A204.1 (cell line): ENCODE results near the gene DNPEP.

ENCODE experiments used
- FAIRE-seq: peaks from 2 replicates; lab custom pipeline; 2012; peaks lifted over from hg19 to GRCh38; lab: Jason Lieb, UNC

The DNPEP gene

DNA sequence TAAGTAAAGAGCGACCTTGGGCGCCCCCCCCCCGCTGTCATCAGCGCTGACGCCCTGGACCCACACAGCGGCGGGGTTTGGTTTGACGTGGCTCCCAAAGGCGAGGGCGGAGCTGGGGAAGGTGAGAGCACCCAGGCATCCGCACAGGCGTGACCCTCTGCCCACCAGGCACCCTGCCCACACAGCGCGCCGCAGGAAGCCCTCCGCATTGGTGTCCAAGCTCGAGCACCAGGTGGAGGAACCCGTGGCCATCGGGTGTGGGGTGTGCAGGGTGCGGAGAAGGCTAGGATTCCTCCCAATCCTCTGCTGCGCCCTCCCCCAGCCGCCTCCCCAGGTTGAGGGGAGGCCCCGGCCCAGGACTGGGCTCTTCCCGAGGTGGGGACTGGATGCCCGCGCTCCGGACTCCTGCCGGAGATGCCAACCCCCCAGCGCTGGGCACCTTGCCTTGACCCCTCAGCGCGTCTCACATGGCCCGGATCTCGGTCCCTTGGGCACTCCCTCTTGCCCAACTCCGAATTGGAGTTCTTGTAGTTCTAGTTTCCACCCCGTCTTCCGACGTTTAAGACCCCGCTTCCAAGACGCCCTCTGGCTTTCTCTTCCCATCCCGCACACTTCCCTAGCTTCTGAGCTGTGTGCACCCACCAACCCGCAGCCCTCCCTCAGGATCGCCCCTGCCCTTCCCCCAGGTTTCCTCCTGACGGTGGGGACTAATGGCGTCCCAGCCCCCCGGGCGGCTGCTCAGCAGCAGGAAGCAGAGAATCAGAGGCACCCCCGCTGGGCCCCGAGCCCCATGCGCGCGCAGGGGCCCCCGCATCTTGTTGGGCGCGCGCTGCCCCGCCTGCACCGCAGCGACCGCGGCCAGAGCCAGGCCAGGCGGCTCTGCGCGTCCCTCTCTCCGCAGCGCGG is 29.3 kb downstream of the DNPEP start:
- FAIRE-seq, result no peak

DNA sequence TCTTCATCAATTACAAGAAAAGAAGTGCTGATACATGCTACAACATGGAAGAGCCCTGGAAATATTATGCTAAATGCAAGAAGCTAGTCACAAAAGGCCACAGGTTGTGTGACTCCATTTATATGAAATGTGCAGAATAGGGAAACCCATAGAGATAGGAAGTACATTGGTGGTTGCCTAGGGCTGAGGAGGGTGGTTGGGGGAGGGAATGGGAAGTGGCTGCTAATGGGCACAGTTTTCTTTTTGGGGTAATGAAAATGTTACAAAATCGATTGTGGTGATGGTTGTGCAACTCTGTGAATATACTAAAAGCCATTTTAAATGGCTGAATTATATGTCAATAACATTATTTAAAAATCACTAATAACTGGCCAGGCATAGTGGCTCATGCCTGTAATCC is 30.9 kb downstream of the DNPEP start:
- no peak for FAIRE-seq

DNA sequence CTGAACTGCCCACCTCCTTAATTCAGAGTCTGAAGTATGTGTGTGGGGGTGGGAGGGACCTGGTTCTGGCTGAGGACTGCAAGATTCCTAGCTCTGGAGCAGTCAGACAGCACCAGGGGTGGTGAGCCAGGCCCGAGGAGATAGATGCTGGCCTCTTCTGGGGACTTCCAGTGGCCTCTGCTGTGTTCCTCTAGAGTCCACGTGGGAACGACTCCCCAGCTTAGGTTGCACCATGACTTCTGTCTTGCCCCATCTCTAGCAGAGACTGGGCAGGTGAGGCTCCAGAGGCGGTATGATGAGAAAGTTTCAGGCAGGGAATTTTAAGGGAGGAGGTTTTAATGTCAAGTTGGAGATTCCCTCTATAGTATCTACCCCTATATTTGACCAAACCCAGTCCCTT is 33.1 kb downstream of the DNPEP start:
- FAIRE-seq, result no peak

DNA sequence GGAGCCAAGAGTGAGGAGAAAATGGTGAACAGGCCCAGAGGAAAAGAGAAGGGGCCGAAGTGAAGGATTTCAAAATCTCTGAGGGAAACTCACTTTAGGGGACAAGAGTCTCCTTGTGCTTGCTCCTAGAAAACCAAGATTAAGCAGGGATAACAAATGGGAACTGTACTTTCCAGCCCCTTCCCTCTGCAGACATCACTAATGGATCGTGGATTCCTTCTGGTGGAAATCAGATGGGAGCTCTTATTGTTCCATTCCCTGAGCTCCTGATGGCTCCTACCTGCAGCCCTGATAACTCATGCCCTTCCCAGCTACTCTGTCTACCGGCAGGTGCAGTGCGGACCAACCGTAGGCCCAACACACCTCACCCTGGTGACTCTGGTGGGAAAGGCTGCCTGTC is 34.6 kb downstream of the DNPEP start:
- FAIRE-seq, result no peak

DNA sequence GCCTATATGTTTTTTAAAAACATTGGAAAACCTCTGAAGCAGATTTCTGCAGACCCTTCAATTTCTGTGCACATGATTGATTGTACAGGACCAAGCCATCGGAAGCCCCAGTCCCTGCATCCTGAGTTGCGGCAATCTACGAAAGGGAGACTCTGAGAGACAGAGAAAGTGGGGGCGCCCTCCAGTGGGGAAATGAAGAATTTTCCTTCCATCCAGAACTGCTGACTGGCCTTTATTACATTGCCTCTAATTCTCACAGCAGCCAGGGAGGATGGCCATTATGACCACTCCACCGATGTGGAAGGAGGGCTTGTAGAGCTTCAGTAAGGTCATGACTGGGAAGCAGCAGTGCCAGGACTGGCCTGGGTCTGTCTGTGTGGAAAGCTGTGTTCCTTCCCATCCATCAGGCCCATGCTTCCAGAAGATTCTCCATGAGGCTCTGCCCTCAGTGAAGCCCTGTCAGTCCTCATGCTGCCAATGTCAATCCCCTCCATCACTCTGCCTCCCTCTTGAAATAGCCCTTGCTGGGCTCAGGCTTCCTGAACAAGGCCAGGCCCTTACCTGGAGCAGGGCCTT is 35.2 kb downstream of the DNPEP start:
- peak; percentile 27 for FAIRE-seq

DNA sequence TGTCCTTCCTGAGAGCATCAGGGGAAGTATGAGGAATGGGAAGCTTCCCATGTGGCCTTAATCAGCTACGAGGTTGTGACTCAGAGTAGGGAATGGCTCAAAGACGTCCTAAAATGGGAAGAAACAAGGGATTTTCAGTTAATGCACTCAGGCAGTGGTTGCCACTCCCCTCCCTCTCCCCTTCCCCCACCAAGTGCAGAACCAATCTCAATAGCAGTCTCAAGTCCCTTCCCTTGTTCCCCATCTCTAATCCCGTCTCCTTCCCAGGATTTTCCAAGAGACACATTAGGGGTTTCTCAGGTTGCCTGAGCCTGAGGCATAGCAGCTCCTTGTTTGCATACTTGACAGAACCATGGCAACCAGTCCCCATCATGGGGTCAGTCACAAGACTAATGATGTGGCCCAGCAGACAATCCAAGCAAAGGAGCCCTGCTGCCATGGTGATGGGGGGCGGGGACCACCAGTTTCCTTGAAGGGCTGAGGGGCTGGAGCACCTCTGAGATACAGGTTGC is 36.9 kb downstream of the DNPEP start:
- FAIRE-seq, result no peak

DNA sequence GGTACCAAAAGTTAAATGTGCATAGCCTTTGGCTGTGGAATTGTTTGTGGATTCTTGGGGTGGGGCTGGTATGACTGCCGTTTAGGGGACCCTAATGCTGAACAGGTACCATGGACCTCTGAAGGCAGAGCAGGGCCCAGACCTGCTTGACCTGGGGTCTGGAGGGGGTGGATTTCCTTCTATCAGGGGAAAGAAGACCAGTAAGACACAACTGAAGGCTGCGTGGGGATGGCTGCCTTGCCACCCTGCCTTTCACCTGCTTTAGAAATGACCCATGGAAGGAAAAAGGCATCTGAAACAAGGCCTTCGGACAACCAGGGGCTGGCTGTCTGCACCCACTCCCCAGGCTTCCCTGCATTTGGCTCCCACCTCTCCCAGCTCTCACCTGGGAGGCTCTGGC is 37.5 kb downstream of the DNPEP start:
- FAIRE-seq, result no peak

DNA sequence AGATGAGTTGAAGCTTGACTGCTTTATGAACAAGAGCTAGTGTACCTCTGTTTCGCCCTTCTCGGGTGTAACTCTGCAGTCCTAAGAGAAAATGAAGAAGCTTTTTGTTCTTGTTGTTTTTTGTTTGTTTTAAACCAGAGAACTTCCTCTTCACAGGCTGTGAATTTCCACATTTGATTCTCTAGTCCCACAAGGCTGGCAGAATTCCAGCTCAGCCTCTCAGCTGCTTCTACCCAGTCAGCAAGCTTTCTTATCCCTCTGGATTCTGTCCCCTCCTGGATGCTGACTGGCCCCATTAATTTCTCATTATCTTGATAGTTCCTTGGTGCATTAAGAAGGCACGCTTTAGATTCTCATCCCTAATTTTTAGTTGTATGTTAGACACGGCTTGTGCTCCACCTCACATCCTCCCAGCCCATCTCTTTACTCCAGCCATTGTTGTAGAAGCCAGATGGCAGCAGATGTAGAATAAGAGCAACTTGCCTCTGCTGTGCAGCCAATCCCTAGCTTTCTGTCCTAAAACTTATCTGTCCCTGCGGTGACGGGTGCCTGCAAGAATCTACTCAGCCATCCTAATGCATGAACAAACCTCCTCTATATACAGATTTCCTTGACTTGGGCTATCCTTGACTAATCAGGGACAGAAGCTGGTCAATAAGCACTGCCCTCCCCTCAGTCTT is 42.8 kb downstream of the DNPEP start:
- FAIRE-seq, result no peak

GRCh38 chr2:219335373-219335786 is 52.3 kb downstream of the DNPEP start:
- no peak for FAIRE-seq

GRCh38 chr2:219334076-219334475 is 53.6 kb downstream of the DNPEP start:
- no peak for FAIRE-seq

DNA sequence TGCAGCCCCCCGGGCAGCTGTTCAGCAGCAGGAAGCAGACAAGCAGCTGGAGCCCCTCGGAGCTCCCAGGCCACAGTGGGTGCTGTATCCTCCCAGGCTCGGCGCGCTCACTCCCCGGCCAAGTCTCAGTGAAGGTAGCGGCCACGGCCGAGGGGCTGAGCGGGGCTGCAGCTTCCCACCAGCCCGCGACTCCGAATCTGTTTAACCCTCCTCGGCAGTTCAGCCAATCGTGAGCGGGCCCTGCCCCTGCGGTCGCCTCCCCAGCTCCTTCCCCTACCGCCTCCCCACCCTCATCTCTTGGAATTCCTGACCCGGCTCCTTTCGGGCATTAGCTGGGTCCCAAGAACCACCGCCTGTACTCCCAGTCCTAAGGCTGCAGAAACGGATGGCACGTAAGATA is 55.2 kb downstream of the DNPEP start, which contains the start of gene RESP18:
Gene RESP18 (minus strand): TSS at position 203 of the 400 bp plus-strand sequence.
- FAIRE-seq, result no peak

DNA sequence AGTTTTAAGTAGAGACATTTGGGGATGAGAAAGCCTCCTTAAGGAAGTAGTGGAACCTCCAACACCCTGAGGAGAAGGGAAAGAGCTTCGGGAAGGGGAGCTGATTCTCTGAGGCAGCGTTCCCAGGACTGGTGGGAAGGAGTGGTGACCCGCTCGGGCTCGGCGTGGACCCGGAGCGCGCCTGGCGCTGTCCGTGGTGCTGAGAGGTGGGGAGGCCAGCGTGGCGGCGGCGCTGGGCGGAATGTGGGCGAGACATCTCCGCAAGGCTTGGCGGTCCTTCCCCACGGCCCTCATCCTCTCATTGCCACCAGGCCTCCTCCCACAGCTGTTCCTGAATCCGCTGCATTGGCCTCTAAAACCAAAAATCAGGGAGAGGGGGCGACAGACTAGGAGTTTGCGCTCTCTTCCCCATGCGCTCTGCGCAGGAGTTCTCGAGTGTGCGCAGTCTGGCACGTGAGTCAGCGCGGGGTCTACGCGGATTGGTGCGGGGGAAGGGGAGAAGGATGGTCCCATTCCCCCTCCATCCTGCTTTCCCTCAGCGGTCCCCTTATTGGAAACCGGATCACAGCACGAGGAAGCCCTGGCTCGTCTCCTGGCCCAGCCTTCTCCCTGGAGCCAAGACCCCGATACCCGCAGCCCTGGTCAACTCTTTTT is 56.0 kb downstream of the DNPEP start:
- no peak for FAIRE-seq

GRCh38 chr2:219327719-219328118 is 60.0 kb downstream of the DNPEP start:
- FAIRE-seq, result no peak

DNA sequence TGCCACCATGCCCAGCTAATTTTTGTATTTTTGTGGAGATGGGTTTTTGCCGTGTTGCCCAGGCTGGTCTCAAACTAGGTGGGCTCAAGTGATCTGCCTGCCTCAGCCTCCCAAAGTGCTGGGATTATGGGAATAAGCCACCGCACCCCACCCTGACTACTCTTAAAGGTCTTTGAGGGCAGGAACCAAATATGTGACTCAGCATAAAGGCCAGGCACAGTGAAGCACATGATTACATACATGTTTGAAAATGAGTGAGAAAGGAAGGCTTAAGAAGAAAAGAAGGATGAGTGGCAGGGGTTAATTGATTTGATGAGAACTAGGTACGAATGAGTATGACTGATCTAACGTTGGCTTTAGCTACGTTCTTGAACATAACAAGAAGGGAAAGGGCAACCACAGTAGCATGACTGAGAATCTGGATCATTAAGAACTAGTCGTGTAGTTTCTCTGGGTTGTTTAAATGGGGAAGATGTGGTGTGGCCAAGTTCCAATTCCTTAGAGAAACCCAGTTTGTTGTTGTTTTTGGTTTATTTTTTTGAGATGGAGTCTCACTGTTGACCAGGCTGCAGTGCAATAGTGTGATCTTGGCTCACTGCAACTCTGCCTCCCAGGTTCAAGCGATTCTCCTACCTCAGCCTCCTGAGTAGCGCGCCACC is 61.9 kb downstream of the DNPEP start:
- FAIRE-seq, result no peak

DNA sequence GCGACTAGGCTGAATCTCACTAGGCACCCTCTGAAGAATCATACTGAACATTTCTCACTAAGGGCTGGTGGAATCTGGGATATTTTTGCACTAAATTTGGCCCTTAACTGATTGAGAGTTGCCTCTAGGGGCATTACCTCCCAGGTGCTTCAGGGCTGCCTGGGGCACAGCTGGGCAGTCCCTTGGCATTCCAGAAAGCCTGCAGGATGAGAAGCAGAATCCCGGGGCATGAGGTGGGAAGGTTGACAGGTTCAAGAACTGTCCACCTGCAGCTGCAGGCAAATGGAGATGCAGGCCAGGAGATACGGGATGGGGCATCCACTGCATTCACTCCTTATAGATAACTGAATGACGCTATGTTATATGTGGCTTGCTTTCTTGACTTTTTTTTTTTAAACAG is 62.6 kb downstream of the DNPEP start:
- FAIRE-seq, result no peak

GRCh38 chr2:219323434-219323833 is 64.3 kb downstream of the DNPEP start:
- FAIRE-seq, result no peak
